Kasumi-1 (cell line): ENCODE measurements around the gene PPP1R16B.

Experiments used
- DNase-seq, 2 experiments: peaks; one replicate each; lab custom pipeline; 2025; lab: John Stamatoyannopoulos, UW

The PPP1R16B gene

GRCh38 chr20:38968090-38968489 is 162.6 kb downstream of the PPP1R16B start:
- DNase-seq = no peak

- no peak for DNase-seq
These were observed 164.2 kb downstream of the PPP1R16B start for GRCh38 chr20:38969708-38970107.

- DNase-seq = no peak
These were observed 164.8 kb downstream of the PPP1R16B start for GRCh38 chr20:38970302-38970701.
